ENCODE data around the gene ACTC1. TPM values are rescaled to one million over a fixed set of nuclear protein-coding genes. Genes with fewer than 3 reads are reported as not detected.
"Not testable (repeated sequence)": the region's sequence is repeated elsewhere in the genome, so short reads cannot be mapped to it uniquely, and the experiment has no call there.

The ACTC1 gene
- total RNA-seq, result not detected

- H3K27me3 Mint-ChIP-seq (ENCODE audit: low read depth), result peaks cover 52% of the 10 kb centered on the region
- H3K9me3 Mint-ChIP-seq, result no peaks in the 10 kb centered on the region
- peaks cover 1% of the 10 kb centered on the region for H3K4me1 Mint-ChIP-seq (ENCODE audit: low read depth)
- H3K36me3 Mint-ChIP-seq (ENCODE audit: insufficient read depth), result no peaks in the 10 kb centered on the region
- ATAC-seq, result no peak
- H3K4me3 Mint-ChIP-seq, result no peak within 1 kb of the TSS
- no peak for DNase-seq
Measured at GRCh38 chr15:34795267-34796081, at the start of gene ACTC1. TSS of gene ACTC1 (minus strand) at chr15:34795549. CDS start at chr15:34794808, 741 bp downstream.

DNA sequence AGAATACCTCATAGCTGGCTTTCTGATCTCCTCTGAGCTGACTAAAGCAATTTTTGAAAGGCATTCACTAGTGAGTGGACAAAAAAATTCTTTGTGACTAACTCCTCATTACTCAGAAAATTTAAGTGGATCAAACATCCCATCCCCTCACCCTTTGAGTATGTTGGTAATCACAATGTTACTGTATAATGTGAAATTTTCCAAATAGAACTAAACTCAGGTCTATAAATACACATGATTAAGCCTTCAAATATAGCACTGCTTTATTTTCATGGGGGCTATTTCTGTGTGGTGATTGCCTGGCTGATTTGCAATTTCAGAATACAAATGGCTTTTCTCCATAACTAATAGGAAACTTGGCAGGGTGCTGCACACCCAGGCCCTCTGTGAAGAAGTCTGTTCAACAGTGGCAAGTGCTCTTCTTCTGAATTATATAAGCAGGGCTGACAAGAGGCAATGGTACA, 45.9 kb upstream of the ACTC1 start:
- H3K9me3 Mint-ChIP-seq, result no peaks in the 10 kb centered on the region
- H3K36me3 Mint-ChIP-seq (ENCODE audit: insufficient read depth), result no peaks in the 10 kb centered on the region
- H3K27me3 Mint-ChIP-seq (ENCODE audit: low read depth), result no peaks in the 10 kb centered on the region
- ATAC-seq, result no peak
- no peak for DNase-seq
- no peaks in the 10 kb centered on the region for H3K4me1 Mint-ChIP-seq (ENCODE audit: low read depth)
- no peak overlapping the region for H3K4me3 Mint-ChIP-seq

DNA sequence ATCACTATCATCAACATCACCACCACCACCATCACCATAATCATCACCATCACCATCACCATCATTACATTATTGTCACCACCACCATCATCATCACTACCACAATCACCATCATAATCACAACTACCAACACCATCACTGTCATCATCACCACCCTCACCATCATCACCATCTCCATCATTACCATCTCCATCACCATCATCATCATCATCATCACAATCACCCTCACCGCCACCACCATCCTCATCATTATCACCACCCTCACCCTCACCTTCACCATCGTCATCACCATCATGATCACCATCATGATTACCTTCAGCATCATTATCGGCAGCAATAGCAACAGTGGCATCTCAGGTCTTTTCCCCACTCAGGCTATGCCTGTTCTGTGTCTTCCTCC, 42.9 kb upstream of the ACTC1 start:
- peaks cover 3% of the 10 kb centered on the region for H3K36me3 Mint-ChIP-seq (ENCODE audit: insufficient read depth)
- peaks cover 12% of the 10 kb centered on the region for H3K9me3 Mint-ChIP-seq
- no peaks in the 10 kb centered on the region for H3K4me1 Mint-ChIP-seq (ENCODE audit: low read depth)
- DNase-seq (no peak), ATAC-seq (no peak)
- no peak overlapping the region for H3K4me3 Mint-ChIP-seq
- peaks cover 8% of the 10 kb centered on the region for H3K27me3 Mint-ChIP-seq (ENCODE audit: low read depth)

GRCh38 chr15:34837246-34838016, 42.1 kb upstream of the ACTC1 start:
- DNase-seq, result no peak
- no peak overlapping the region for H3K4me3 Mint-ChIP-seq
- no peaks in the 10 kb centered on the region for H3K4me1 Mint-ChIP-seq (ENCODE audit: low read depth)
- no peak for ATAC-seq
- H3K27me3 Mint-ChIP-seq (ENCODE audit: low read depth), result peaks cover 10% of the 10 kb centered on the region
- peaks cover 12% of the 10 kb centered on the region for H3K9me3 Mint-ChIP-seq
- peaks cover 3% of the 10 kb centered on the region for H3K36me3 Mint-ChIP-seq (ENCODE audit: insufficient read depth)

- Mint-ChIP-seq H3K4me3 (no peak overlapping the region), H3K27me3 (ENCODE audit: low read depth) (peaks cover 20% of the 10 kb centered on the region), H3K36me3 (ENCODE audit: insufficient read depth) (no peaks in the 10 kb centered on the region), H3K4me1 (ENCODE audit: low read depth) (no peaks in the 10 kb centered on the region), H3K9me3 (no peaks in the 10 kb centered on the region)
- ATAC-seq (no peak), DNase-seq (no peak)
Measured at GRCh38 chr15:34828145-34828911, 33.0 kb upstream of the ACTC1 start.

- DNase-seq (no peak), ATAC-seq (no peak)
- H3K9me3 Mint-ChIP-seq, result no peaks in the 10 kb centered on the region
- no peaks in the 10 kb centered on the region for H3K36me3 Mint-ChIP-seq (ENCODE audit: insufficient read depth)
- H3K4me1 Mint-ChIP-seq (ENCODE audit: low read depth), result no peaks in the 10 kb centered on the region
- H3K4me3 Mint-ChIP-seq, result no peak overlapping the region
- peaks cover 37% of the 10 kb centered on the region for H3K27me3 Mint-ChIP-seq (ENCODE audit: low read depth)
Measured at GRCh38 chr15:34821831-34822230, 26.5 kb upstream of the ACTC1 start.

DNA sequence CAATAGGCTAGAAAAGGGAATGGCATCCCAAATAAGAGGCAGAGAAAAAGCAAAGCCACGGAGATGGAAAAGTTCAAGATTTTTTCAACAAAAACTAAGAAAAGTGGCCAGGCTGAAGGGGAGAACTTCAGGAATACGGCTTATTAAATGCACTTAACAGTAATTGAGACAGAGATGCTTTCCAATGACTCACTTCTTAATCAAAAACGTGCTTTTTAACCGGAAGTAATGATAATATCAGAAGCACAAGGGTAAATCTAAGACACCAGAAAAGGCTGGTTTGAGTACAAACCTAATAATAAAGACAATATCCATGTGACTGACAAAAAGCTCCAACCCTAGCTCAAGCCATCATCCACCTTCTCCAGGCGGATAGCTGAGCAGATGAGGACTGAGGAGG, 24.8 kb upstream of the ACTC1 start:
- ATAC-seq (no peak), DNase-seq (no peak)
- H3K27me3 Mint-ChIP-seq (ENCODE audit: low read depth), result peaks cover 32% of the 10 kb centered on the region
- H3K36me3 Mint-ChIP-seq (ENCODE audit: insufficient read depth), result no peaks in the 10 kb centered on the region
- H3K9me3 Mint-ChIP-seq, result no peaks in the 10 kb centered on the region
- no peak overlapping the region for H3K4me3 Mint-ChIP-seq
- no peaks in the 10 kb centered on the region for H3K4me1 Mint-ChIP-seq (ENCODE audit: low read depth)

DNA sequence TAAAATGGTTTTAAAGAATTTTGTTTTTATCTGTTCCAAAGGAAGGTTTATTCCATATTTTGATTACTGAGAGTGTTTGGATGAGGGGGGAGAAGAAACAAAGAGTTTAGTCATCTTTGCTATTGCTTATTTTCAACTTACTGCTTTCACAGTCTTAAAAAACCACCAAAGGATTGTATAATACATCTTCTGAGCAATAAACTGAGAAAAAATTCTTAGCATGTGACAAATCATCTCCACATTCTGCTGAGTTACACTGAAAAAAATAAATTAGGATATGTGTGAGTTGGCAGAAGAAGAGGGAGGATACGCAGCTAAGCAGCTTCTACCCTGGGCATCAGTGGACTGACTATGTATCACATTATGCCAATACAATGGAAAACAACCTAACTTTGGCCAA, 23.2 kb upstream of the ACTC1 start:
- H3K9me3 Mint-ChIP-seq, result no peaks in the 10 kb centered on the region
- H3K4me1 Mint-ChIP-seq (ENCODE audit: low read depth), result no peaks in the 10 kb centered on the region
- no peak overlapping the region for H3K4me3 Mint-ChIP-seq
- no peaks in the 10 kb centered on the region for H3K36me3 Mint-ChIP-seq (ENCODE audit: insufficient read depth)
- peaks cover 28% of the 10 kb centered on the region for H3K27me3 Mint-ChIP-seq (ENCODE audit: low read depth)
- no peak for ATAC-seq
- no peak for DNase-seq

DNA sequence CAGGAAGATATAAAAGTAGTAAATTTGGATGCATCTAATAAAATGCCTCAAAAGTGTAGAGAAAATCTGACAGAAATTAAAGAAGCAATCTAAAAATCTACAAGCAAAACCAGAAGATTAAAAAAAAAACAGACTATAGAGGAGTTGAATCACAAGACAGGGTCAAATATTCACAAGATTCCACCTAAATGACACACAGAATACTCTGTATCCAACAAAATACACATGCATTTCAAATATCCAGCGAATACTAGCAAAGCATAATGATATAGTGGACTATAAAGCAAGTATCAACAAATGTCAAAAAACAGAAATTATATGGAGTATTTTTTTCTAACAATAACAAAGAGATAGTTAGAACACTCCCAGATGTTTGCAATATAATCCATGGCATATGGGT, 20.5 kb upstream of the ACTC1 start:
- DNase-seq (no peak), ATAC-seq (no peak)
- Mint-ChIP-seq H3K4me3 (no peak overlapping the region), H3K4me1 (ENCODE audit: low read depth) (no peaks in the 10 kb centered on the region), H3K27me3 (ENCODE audit: low read depth) (peaks cover 31% of the 10 kb centered on the region), H3K36me3 (ENCODE audit: insufficient read depth) (no peaks in the 10 kb centered on the region), H3K9me3 (no peaks in the 10 kb centered on the region)

GRCh38 chr15:34813446-34814190, 18.3 kb upstream of the ACTC1 start:
- Mint-ChIP-seq H3K4me1 (ENCODE audit: low read depth) (no peaks in the 10 kb centered on the region), H3K36me3 (ENCODE audit: insufficient read depth) (no peaks in the 10 kb centered on the region), H3K9me3 (no peaks in the 10 kb centered on the region), H3K4me3 (no peak overlapping the region), H3K27me3 (ENCODE audit: low read depth) (peaks cover 20% of the 10 kb centered on the region)
- no peak for ATAC-seq
- no peak for DNase-seq

- ATAC-seq; H3K4me3 Mint-ChIP-seq; H3K4me1 Mint-ChIP-seq (ENCODE audit: low read depth); H3K36me3 Mint-ChIP-seq (ENCODE audit: insufficient read depth); H3K9me3 Mint-ChIP-seq; DNase-seq: not testable (repeated sequence)
- peaks cover 20% of the 10 kb centered on the region for H3K27me3 Mint-ChIP-seq (ENCODE audit: low read depth)
Measured at GRCh38 chr15:34812868-34813365, 17.6 kb upstream of the ACTC1 start.

DNA sequence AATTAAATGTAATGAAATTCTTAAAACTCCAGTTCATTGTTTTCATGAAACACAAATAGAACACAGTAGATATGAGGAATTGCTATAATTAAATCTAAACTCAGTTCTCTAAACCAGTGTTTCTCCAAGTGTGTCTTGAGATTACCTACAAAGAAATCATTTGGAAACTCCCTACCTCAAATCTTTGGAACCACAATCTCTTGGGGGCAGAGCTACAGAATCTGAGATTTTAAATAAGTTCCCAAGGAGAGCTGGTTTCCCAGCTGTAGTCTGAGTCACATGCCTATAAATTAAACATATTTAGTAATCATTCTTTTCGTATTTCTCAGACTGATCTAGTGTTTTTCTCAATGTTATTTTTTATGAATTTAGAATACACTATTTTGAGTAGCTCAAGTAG, 17.0 kb upstream of the ACTC1 start:
- H3K4me1 Mint-ChIP-seq (ENCODE audit: low read depth), result no peaks in the 10 kb centered on the region
- no peaks in the 10 kb centered on the region for H3K9me3 Mint-ChIP-seq
- H3K36me3 Mint-ChIP-seq (ENCODE audit: insufficient read depth), result no peaks in the 10 kb centered on the region
- no peak overlapping the region for H3K4me3 Mint-ChIP-seq
- no peak for DNase-seq
- ATAC-seq, result no peak
- H3K27me3 Mint-ChIP-seq (ENCODE audit: low read depth), result peaks cover 20% of the 10 kb centered on the region

DNA sequence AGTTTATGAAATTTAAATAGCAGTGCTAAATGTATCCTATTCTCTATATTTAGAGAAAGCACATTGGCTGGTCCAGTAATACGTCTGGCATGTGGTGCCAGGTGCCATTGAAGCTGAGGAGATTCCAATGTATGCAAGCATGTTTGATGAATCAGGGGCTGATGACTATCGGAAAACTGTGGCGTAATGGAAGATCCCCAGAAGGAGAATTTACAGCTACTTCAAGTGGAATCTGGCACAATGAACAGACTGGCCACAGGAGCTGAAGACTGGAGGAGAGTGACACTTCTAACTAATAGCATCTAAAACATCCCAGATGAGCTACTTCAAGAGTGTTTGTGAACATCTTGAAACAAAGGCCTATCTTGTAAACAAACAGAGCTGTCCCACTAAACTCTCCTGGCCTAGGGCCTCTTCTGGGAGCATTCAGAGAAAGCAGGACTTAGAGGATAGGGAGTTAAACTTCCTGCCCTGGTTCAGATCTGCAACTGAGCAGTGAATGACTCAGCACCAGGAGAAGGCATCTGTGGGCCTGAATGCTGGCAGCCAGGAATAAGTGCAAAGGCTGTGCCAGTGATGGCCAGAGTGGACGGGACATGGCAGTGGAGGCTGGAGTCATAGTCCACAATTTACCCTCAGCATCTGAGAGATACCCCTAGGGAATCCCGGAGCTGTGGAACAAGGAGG, 15.2 kb upstream of the ACTC1 start:
- H3K4me1 Mint-ChIP-seq (ENCODE audit: low read depth), result no peaks in the 10 kb centered on the region
- peaks cover 5% of the 10 kb centered on the region for H3K9me3 Mint-ChIP-seq
- ATAC-seq (no peak), DNase-seq (no peak)
- no peak overlapping the region for H3K4me3 Mint-ChIP-seq
- H3K36me3 Mint-ChIP-seq (ENCODE audit: insufficient read depth), result no peaks in the 10 kb centered on the region
- peaks cover 26% of the 10 kb centered on the region for H3K27me3 Mint-ChIP-seq (ENCODE audit: low read depth)
